ENCODE measurements around the gene VASN.

Gene VASN

GRCh38 chr16:4385789-4386450 is 14.3 kb downstream of the VASN start:
- Histone ChIP-seq H3K4me3 (no peak overlapping the region), H3K9me3 (replicated peaks in 1 of 11) (no peaks in the 10 kb centered on the region), H3K4me1 (peaks cover 26 to 80% (median 68%) of the 10 kb centered on the region in 10 experiments), H3K27me3 (no peaks in the 10 kb centered on the region), H4K20me1 (peaks cover 44 to 100% (median 89%) of the 10 kb centered on the region in 11 experiments), H3K27ac (peak overlapping the region in 4 of 11 experiments; percentile 10 to 38 (median 10); a peak in 2 of 22 replicates), H3K9ac (peak overlapping the region in 10 of 11 experiments; percentile 0 to 48 (median 26); a peak in 9 of 22 replicates), H3K36me3 (peaks cover 55 to 100% (median 95%) of the 10 kb centered on the region in 11 experiments), H3K4me2 (peak overlapping the region in 10 of 11 experiments; percentile 24 to 91 (median 83); a peak in 18 of 22 replicates)
- TF ChIP-seq Cebpa-rat (IDR thresholded peaks at IDR 0.05) = no peak

- Histone ChIP-seq H3K4me2 (peak overlapping the region in 9 of 11 experiments; percentile 18 to 91 (median 82); a peak in 14 of 22 replicates), H3K9me3 (replicated peaks in 1 of 11) (no peaks in the 10 kb centered on the region), H3K27ac (peak overlapping the region in 3 of 11 experiments; percentile 10 to 11 (median 10); a peak in 2 of 22 replicates), H3K9ac (peak overlapping the region in 8 of 11 experiments; percentile 0 to 48 (median 17); a peak in 7 of 22 replicates), H3K36me3 (peaks cover 52 to 100% (median 91%) of the 10 kb centered on the region in 11 experiments), H4K20me1 (peaks cover 43 to 100% (median 89%) of the 10 kb centered on the region in 11 experiments), H3K27me3 (no peaks in the 10 kb centered on the region), H3K4me1 (peaks cover 24 to 83% (median 73%) of the 10 kb centered on the region in 10 experiments), H3K4me3 (no peak overlapping the region)
- no peak for TF ChIP-seq Cebpa-rat (IDR thresholded peaks at IDR 0.05)
Observed at GRCh38 chr16:4386451-4386805, 14.8 kb downstream of the VASN start.

GRCh38 chr16:4386951-4387565 is 15.4 kb downstream of the VASN start:
- Histone ChIP-seq H3K9ac (peak overlapping the region in 6 of 11 experiments; percentile 6 to 48 (median 25); a peak in 4 of 22 replicates), H3K9me3 (replicated peaks in 1 of 11) (no peaks in the 10 kb centered on the region), H3K36me3 (peaks cover 46 to 100% (median 87%) of the 10 kb centered on the region in 11 experiments), H3K4me1 (peaks cover 24 to 89% (median 78%) of the 10 kb centered on the region in 10 experiments), H4K20me1 (peaks cover 49 to 100% (median 89%) of the 10 kb centered on the region in 11 experiments), H3K27me3 (no peaks in the 10 kb centered on the region), H3K4me3 (no peak overlapping the region), H3K4me2 (peak overlapping the region in 7 of 11 experiments; percentile 18 to 91 (median 84); a peak in 11 of 22 replicates), H3K27ac (no peak overlapping the region)
- TF ChIP-seq Cebpa-rat (IDR thresholded peaks at IDR 0.05) = no peak

- peaks cover 24 to 96% (median 82%) of the 10 kb centered on the region in 10 experiments for H3K4me1 ChIP-seq
- no peak overlapping the region for H3K27ac ChIP-seq
Observed at GRCh38 chr16:4387781-4388180, 16.1 kb downstream of the VASN start.

GRCh38 chr16:4388271-4389021 is 16.8 kb downstream of the VASN start:
- TF ChIP-seq Cebpa-rat (IDR thresholded peaks at IDR 0.05) = no peak
- Histone ChIP-seq H3K4me1 (peaks cover 24 to 96% (median 82%) of the 10 kb centered on the region in 10 experiments), H3K4me2 (peak overlapping the region in 1 of 11 experiments; percentile 11; a peak in 2 of 22 replicates), H3K9ac (peak overlapping the region in 7 of 11 experiments; percentile 15 to 62 (median 39); a peak in 6 of 22 replicates), H3K9me3 (replicated peaks in 1 of 11) (no peaks in the 10 kb centered on the region), H4K20me1 (peaks cover 57 to 100% (median 89%) of the 10 kb centered on the region in 11 experiments), H3K27me3 (no peaks in the 10 kb centered on the region), H3K36me3 (peaks cover 55 to 100% (median 89%) of the 10 kb centered on the region in 11 experiments), H3K27ac (peak overlapping the region in 4 of 11 experiments; percentile 23 to 44 (median 34); a peak in 3 of 22 replicates), H3K4me3 (no peak overlapping the region)

More at GRCh38 chr16:4387781-4388180, 16.1 kb downstream of the VASN start:
- peaks cover 48 to 100% (median 87%) of the 10 kb centered on the region in 11 experiments for H3K36me3 ChIP-seq
- TF ChIP-seq Cebpa-rat (IDR thresholded peaks at IDR 0.05) = no peak
- no peak overlapping the region for H3K4me3 ChIP-seq
- no peaks in the 10 kb centered on the region for H3K9me3 ChIP-seq (replicated peaks in 1 of 11)
- H3K27me3 ChIP-seq = no peaks in the 10 kb centered on the region
- peak overlapping the region in 1 of 11 experiments; percentile 11; a peak in 2 of 22 replicates for H3K4me2 ChIP-seq
- H3K9ac ChIP-seq = peak overlapping the region in 2 of 11 experiments; percentile 28 to 46; a peak in 2 of 22 replicates
- H4K20me1 ChIP-seq = peaks cover 56 to 100% (median 89%) of the 10 kb centered on the region in 11 experiments

GRCh38 chr16:4389051-4389955 is 17.7 kb downstream of the VASN start:
- Histone ChIP-seq H3K4me2 (peak overlapping the region in 6 of 11 experiments; percentile 3 to 30 (median 14); a peak in 5 of 22 replicates), H4K20me1 (peaks cover 52 to 100% (median 88%) of the 10 kb centered on the region in 11 experiments), H3K27ac (peak overlapping the region in 6 of 11 experiments; percentile 23 to 49 (median 34); a peak in 7 of 22 replicates), H3K9ac (peak overlapping the region in 9 of 11 experiments; percentile 15 to 62 (median 39); a peak in 10 of 22 replicates), H3K4me1 (peaks cover 24 to 96% (median 81%) of the 10 kb centered on the region in 10 experiments), H3K36me3 (peaks cover 63 to 100% (median 90%) of the 10 kb centered on the region in 11 experiments), H3K9me3 (replicated peaks in 1 of 11) (no peaks in the 10 kb centered on the region), H3K4me3 (no peak overlapping the region), H3K27me3 (no peaks in the 10 kb centered on the region)
- no peak for TF ChIP-seq Cebpa-rat (IDR thresholded peaks at IDR 0.05)

GRCh38 chr16:4390266-4391260 is 18.9 kb downstream of the VASN start:
- Histone ChIP-seq H3K4me1 (peaks cover 36 to 96% (median 81%) of the 10 kb centered on the region in 10 experiments), H3K4me3 (no peak overlapping the region), H3K36me3 (peaks cover 68 to 100% (median 96%) of the 10 kb centered on the region in 11 experiments), H3K9me3 (replicated peaks in 1 of 11) (no peaks in the 10 kb centered on the region), H3K27ac (no peak overlapping the region), H3K4me2 (peak overlapping the region in 3 of 11 experiments; percentile 6 to 30 (median 12); a peak in 2 of 22 replicates), H3K27me3 (no peaks in the 10 kb centered on the region), H4K20me1 (peaks cover 54 to 100% (median 89%) of the 10 kb centered on the region in 11 experiments), H3K9ac (peak overlapping the region in 3 of 11 experiments; percentile 11 to 62 (median 17); a peak in 2 of 22 replicates)
- no peak for TF ChIP-seq Cebpa-rat (IDR thresholded peaks at IDR 0.05)

Data from BLaER1 treated with 17β-estradiol and CSF1 and Interleukin-3, amounts not matched to agents 10 nM and 100 nM (cell line).